Fibroblast of lung (primary cell): ENCODE measurements around the gene CDC25B. TPM values are rescaled to one million over a fixed set of nuclear protein-coding genes. Genes with fewer than 3 reads are reported as not detected.

Experiments used
- DNase-seq, 2 donors: peaks; one replicate each; pipeline versions ENCODE4 v3.0.0 to v3.0.0-alpha.2; 2010; ENCODE audit warnings: low read depth in 2 of 2
- H2AFZ ChIP-seq: 2 replicates; pipeline ENCODE4 v1.5.1; 2012; ENCODE audit warnings: low read length, control low read depth, inconsistent platforms
- H3K27ac ChIP-seq: 2 replicates; pipeline ENCODE4 v1.5.1; 2011; ENCODE audit warnings: low read length, control low read depth; ENCODE audit not compliant: insufficient read depth
- H3K27me3 ChIP-seq: 2 replicates; pipeline ENCODE4 v1.5.1; 2011; ENCODE audit warnings: mild to moderate bottlenecking, low read length; ENCODE audit not compliant: control insufficient read depth, insufficient read depth
- H3K36me3 ChIP-seq: 2 replicates; pipeline ENCODE4 v1.5.1; 2011; ENCODE audit warnings: low read length; ENCODE audit not compliant: control insufficient read depth, insufficient read depth
- H3K4me1 ChIP-seq: 2 replicates; pipeline ENCODE4 v1.5.1; 2011; ENCODE audit warnings: low read length; ENCODE audit not compliant: control insufficient read depth, insufficient read depth; ENCODE audit errors: extremely low read depth
- H3K4me2 ChIP-seq: 2 replicates; pipeline ENCODE4 v1.5.1; 2011; ENCODE audit warnings: low read length, control low read depth; ENCODE audit not compliant: insufficient read depth; ENCODE audit errors: extremely low read depth
- H3K4me3 ChIP-seq, 4 experiments: fragments of 200-600 bp in 1 of 4; sonication (generic) in 1 of 4; replicated peaks in 1 of 4; 2 replicates each; pipeline ENCODE4 v1.5.1; 2011 to 2016; ENCODE audit warnings: low read length in 4 of 4, low read depth in 3 of 4, mild to moderate bottlenecking in 3 of 4, control low read depth in 2 of 4, inconsistent platforms in 1 of 4, mixed read lengths in 1 of 4; ENCODE audit not compliant: insufficient read depth in 1 of 4; ENCODE audit errors: control extremely low read depth in 1 of 4
- H3K79me2 ChIP-seq: 2 replicates; pipeline ENCODE4 v1.5.1; 2012; ENCODE audit warnings: mild to moderate bottlenecking, low read length, inconsistent platforms; ENCODE audit not compliant: control insufficient read depth, insufficient read depth
- H3K9ac ChIP-seq: 2 replicates; pipeline ENCODE4 v1.5.1; 2011; ENCODE audit warnings: mild to moderate bottlenecking, low read length, control low read depth; ENCODE audit not compliant: insufficient read depth
- H3K9me3 ChIP-seq: 2 replicates; pipeline ENCODE4 v1.5.1; 2012; ENCODE audit warnings: low read depth, low read length; ENCODE audit not compliant: control insufficient read depth, insufficient read depth
- H4K20me1 ChIP-seq: 2 replicates; pipeline ENCODE4 v1.5.1; 2011; ENCODE audit warnings: low read length; ENCODE audit not compliant: control insufficient read depth, insufficient read depth; ENCODE audit errors: extremely low read depth
- EZH2 ChIP-seq: IDR thresholded peaks from 2 replicates; pipeline ENCODE4 v1.5.1; 2012; ENCODE audit warnings: low read length, control low read depth, mild to moderate bottlenecking; ENCODE audit errors: missing control alignments
- polyA plus RNA-seq, 2 donors: library from polyadenylated mRNA; depleted of rRNA in 1 of 2; stranded (reverse) in 1 of 2; unstranded in 1 of 2; fragments of >200 nt; gene quantifications; 2 replicates each; pipeline ENCODE4 v1.2.1, GENCODE V29; 2011 to 2012; ENCODE audit warnings: missing spikeins in 1 of 2
- total RNA-seq: library from RNA; depleted of rRNA; stranded (reverse); fragments of >200 nt; gene quantifications from 2 replicates; pipeline ENCODE4 v1.2.1, GENCODE V29; 2014
- TF ChIP-seq, protein P1 (sequence below), 2 donors: IDR thresholded peaks in 1 of 2; conservative IDR thresholded peaks in 1 of 2; 1 replicate in 1 of 2; 2 replicates in 1 of 2; pipeline ENCODE4 v1.5.1; 2011 to 2012; ENCODE audit warnings: low read length in 2 of 2, control low read depth in 1 of 2, inconsistent platforms in 1 of 2, low read depth in 1 of 2, mild to moderate bottlenecking in 1 of 2

Gene CDC25B
- total and polyA plus RNA-seq, 2 donors (not counting 1 experiment from before 2014, with no cell fraction given): 38.2 to 62.1 TPM

DNA sequence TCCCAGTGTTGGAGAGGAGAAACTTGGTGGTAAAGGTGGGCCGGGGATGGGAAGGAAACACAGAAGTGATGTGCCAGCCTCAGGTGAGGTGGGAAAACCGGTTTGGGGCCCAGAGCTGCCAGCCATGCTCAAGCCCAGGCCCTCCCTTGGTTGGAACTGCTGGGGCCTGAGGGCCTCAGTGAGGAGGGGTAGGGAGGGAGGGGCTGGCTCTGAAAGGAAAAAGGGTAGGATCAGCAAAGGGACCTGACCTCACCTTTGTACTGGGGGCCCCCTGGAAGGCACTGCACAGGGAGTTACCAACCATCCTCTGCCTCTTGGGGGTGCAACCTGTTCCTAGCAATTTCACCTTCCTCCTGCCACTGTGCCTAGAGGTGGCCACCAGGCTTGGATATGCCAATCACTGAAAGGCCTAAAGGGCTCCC lies 13.0 kb upstream of the CDC25B start:
- no peak overlapping the region for H3K27ac ChIP-seq
- peak overlapping the region; percentile 62 for H3K4me2 ChIP-seq
- no peak overlapping the region for H3K9ac ChIP-seq

DNA sequence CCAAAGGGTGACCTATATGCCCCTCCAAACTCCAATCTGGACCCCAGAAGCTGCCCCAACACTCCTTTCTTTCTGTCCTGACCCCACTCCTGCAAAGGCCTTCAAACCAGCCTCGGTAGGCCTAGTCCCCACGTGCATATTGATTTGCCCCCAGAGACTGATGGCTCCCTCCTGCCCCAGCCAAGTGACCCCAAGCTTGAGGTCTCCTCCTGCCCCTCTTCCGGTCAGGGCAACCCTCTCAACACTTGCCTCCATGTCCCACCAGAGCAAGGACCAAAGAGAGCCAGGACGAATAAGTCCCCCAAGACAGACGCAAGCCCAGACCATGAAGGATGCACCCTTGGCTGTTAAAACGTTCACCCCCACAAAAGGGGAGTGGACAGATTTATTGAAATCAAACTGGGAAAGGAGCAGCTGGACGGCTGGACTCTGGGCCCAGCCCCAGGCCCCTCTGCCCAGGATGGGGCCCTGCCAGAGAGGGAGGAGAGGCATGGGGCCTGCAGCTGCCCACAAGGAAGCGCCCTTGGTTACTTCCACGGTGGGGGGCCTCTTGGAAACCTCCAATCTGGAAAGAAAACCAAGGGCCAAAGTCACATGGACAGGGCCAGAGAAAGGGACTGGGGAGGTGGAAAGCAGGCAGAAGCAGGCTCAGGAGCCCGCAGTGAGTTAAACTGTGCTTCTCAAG lies 12.5 kb upstream of the CDC25B start:
- Histone ChIP-seq H3K4me2 (peak overlapping the region; percentile 62), H3K9ac (no peak overlapping the region), H3K27me3 (no peaks in the 10 kb centered on the region), H3K4me1 (peaks cover 21% of the 10 kb centered on the region), H3K9me3 (no peaks in the 10 kb centered on the region), H4K20me1 (peaks cover 2% of the 10 kb centered on the region), H3K79me2 (peaks cover 34% of the 10 kb centered on the region), H3K4me3 (peak overlapping the region in 1 of 4 experiments; percentile 22), H2AFZ (no peak overlapping the region), H3K36me3 (peaks cover 5% of the 10 kb centered on the region), H3K27ac (no peak overlapping the region)
- TF ChIP-seq EZH2: no peak
- TF ChIP-seq, protein P1, sequence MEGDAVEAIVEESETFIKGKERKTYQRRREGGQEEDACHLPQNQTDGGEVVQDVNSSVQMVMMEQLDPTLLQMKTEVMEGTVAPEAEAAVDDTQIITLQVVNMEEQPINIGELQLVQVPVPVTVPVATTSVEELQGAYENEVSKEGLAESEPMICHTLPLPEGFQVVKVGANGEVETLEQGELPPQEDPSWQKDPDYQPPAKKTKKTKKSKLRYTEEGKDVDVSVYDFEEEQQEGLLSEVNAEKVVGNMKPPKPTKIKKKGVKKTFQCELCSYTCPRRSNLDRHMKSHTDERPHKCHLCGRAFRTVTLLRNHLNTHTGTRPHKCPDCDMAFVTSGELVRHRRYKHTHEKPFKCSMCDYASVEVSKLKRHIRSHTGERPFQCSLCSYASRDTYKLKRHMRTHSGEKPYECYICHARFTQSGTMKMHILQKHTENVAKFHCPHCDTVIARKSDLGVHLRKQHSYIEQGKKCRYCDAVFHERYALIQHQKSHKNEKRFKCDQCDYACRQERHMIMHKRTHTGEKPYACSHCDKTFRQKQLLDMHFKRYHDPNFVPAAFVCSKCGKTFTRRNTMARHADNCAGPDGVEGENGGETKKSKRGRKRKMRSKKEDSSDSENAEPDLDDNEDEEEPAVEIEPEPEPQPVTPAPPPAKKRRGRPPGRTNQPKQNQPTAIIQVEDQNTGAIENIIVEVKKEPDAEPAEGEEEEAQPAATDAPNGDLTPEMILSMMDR (conservative IDR thresholded peaks at IDR 0.05 in 1 of 2, IDR thresholded peaks at IDR 0.05 in 1 of 2; ENCODE audit: low read depth in 1 of 2, low read length in 2 of 2): no peak
- no peak for DNase-seq

More for the DNA sequence above, 13.0 kb upstream of the CDC25B start:
- DNase-seq: no peak
- Histone ChIP-seq H3K79me2 (peaks cover 34% of the 10 kb centered on the region), H3K9me3 (no peaks in the 10 kb centered on the region), H2AFZ (no peak overlapping the region), H3K4me1 (peaks cover 22% of the 10 kb centered on the region), H3K4me3 (no peak overlapping the region), H3K36me3 (peaks cover 5% of the 10 kb centered on the region), H3K27me3 (no peaks in the 10 kb centered on the region), H4K20me1 (peaks cover 2% of the 10 kb centered on the region)
- TF ChIP-seq, protein P1 (conservative IDR thresholded peaks at IDR 0.05 in 1 of 2, IDR thresholded peaks at IDR 0.05 in 1 of 2; ENCODE audit: low read depth in 1 of 2, low read length in 2 of 2): no peak
- no peak for TF ChIP-seq EZH2

DNA sequence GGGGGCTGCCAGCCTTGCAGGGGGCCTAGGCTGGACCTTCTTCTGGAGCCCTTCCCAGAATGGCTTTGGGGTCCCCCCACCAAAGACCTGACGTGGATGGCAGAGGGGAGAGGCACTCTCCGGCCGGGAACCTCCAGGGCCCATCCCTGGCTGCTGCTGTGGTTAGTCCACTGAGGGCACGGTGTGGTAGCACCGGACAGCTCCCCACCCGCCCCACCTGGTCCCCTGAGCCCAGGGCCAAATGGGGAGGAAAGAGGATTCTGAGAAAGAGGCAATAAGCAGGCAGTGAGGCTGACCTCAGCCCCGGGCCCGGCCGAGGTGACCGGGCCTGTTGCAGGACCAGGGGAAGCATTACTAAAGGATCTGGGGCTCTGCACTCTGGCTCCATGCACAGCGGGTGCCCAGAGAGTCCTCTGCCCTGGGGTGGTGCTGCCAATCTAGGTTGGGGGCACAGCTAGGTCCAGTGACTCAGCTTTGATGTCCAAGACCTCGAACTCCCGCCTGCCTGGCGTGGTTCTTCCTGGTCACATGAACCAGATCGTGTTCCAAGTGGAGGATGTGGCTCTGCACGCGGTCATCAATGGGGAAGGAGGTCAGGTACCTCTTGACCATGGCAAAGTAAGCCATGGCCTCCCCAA lies 11.8 kb upstream of the CDC25B start:
- no peak for TF ChIP-seq EZH2
- TF ChIP-seq, protein P1 (conservative IDR thresholded peaks at IDR 0.05 in 1 of 2, IDR thresholded peaks at IDR 0.05 in 1 of 2; ENCODE audit: low read depth in 1 of 2, low read length in 2 of 2): no peak
- DNase-seq: no peak
- peak overlapping the region; percentile 49 to 77 (median 68) for H3K4me3 ChIP-seq

More for the DNA sequence above, 11.8 kb upstream of the CDC25B start:
- H3K9ac ChIP-seq: no peak overlapping the region
- H3K4me1 ChIP-seq: peaks cover 21% of the 10 kb centered on the region
- peak overlapping the region; percentile 90 for H3K4me2 ChIP-seq
- H2AFZ ChIP-seq: no peak overlapping the region
- H3K9me3 ChIP-seq: no peaks in the 10 kb centered on the region
- peaks cover 5% of the 10 kb centered on the region for H3K36me3 ChIP-seq
- peaks cover 2% of the 10 kb centered on the region for H4K20me1 ChIP-seq
- peaks cover 34% of the 10 kb centered on the region for H3K79me2 ChIP-seq
- no peaks in the 10 kb centered on the region for H3K27me3 ChIP-seq
- peak overlapping the region; percentile 36 for H3K27ac ChIP-seq
